Measurements from ENCODE around the gene NTM.

Gene NTM

DNA sequence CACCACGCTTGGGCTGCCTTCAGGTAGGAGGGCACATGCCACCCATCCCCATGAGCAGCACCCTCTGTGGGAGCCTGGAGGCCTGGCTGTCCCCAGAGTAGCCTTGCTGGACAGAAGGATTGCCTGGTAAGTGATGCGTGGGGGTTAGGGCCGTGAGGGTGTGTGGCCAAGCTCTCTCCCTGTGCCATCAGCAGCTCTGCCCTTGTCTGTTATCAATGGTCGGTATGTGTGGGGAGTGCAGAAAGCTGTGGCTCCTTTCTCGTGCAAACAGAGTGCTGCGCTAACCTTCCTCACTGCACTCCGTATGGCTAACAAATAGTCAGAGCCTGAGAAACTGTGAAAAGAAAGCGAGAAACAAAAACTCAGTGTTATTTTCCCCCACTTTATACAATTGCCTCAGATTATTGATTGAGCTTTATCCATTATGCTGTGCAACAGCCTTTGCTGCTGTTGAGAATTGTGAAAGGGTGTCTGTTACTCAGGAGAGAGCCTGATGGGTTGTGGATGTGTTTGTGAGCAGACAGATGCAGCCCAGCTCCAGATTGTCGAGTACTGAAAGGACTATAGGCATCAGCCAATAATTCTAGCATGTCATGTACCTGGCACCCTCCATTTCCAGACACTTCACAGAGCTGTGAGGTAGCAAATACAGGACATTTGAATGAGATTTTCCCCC is 432.2 kb downstream of the NTM start:
- no peak for DNase-seq

DNA sequence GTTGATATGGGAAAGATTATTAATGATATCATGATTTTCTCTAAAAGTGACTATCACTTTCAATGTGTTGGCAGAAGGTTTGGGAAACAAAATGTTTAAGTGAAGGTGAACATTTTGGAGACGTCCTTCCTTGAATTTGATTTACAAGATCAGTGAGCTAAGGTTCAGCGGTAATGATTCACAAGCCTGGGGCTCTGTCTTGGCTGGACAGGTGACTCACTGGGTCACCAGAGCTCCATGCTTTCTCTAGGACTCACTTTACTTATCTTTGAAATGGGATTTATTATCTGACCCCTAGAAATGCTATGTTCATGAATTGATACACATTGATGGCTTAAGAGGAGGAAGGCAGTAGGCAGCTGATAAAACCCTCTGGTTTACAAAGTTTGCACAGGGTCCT is 437.5 kb downstream of the NTM start:
- no peak for DNase-seq

DNA sequence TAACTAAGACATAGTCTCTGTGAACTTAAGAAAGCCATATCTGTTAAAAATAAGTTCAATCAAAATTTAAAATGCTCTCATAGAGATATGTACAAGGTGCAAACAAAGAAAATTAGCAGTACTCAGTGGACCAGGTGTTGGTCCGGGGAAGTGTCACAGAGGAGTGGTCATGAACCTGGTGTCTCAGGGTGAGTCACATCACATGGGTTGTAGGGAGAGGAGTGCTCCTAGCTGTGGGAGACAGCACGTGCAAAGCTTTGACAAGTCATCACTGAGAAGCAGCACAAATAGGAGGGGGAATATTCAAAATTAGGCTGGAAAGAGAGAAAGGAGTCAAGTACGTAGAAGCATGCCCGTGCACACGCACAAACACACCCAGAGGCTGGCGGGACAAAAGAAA is 438.1 kb downstream of the NTM start:
- no peak for DNase-seq

DNA sequence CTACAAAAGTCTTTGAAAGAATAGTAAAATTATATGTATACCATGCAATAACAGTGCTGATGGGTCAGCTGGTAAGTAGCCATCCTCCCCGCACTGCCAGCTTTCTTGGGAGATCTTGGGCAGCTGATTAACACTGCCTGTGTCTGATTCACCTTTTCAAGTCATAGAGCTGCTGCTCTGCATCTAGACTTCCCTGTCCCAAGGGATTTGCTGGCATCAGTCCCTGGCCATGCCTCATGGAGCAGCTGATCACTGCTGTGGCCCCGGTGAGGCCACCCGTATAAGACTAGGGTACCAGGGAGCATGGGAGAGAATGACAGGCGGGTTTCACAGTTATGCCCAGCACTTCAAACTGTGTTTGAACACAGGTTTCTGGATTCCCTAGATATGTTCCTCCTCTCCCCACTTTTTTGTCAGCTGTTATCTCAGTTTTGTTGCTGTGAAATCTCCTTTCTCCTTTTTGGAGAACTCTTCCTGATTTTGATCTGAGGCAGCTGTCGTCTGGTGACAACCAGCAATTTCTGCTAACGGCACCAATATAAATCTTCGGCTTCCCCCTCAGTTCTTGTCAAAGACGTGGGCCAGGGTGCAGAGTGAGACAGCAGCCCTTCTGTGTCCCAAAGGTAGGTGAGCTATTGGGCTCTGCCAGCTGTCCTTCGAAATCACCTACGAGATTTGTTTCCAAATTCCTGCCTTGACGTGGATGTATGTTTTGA is 438.9 kb downstream of the NTM start:
- DNase-seq, result no peak

DNA sequence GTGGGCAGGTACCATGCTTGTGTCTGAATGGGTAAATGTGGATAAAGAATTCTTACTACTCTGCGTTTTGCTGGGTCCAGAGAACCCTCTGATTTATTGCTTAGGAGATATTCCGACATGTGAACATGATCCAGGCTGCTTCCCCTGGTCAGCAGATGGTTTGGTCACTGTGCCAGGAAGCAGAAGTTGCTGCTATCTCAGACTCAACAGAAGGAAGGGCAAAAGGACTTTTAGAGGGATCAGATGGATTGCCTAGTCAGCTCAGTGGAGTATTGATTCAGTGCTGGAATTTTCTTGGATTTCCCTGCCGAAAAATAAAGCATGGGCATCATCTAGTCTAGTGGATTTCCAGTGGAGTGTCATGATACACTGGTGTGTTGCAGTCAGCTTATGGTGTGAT is 440.1 kb downstream of the NTM start:
- DNase-seq, result no peak

DNA sequence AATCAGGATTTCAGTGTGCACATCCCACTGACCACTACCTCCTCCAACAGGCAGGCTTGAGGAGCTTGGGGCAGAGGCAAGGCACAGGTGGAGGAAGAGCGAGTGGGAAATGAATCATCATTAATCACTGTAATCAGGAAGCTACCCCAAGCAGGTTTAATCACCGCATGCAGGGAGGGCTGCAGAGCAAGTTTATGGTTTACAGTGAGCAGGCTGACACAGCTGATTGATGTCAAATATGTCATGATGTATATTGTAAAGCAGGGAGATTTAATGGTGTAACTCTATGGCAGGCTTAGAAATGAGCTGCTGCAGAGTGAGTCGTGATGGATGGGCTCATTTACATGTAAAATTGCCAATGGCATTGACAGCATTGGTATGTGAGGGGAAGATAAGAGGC is 441.0 kb downstream of the NTM start:
- no peak for DNase-seq

DNA sequence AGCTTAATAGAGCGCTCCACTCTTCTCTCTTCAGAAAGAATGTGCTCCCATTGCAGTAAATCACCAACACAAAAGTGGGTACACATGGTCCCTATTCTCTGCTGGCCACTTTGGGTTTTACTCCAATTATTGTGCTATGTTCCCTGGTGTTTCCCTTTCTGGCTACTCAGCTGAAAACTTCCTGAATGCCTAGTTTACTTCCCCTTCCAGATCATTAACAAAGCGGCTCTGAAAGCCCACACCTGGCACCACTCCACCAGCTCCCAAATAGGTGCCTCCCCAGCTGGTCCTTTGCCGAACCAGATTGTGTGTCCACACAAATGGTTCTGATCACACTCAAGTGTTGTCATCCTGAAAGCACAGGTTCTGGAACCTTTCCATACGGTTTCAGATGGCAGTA is 443.7 kb downstream of the NTM start:
- no peak for DNase-seq

DNA sequence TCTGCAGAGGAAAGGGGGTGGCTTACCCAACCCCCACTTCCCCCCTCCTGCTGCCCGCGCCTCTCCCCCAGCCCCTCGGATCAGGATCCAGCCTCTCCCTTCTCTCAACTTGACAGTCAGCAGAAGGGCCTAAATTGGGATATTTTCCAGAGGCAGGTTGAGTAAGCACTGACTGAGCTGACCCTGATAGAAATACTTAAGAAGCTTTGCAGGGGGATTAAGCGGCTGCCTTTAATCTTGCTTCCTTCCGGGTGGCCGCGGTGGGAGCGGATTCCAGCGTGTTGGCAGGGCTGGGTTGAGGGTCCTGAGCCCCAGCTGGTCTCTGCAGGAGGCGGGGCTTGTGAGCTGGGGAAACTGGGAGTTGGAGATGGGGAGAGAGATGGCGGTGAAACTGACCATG is 445.2 kb downstream of the NTM start:
- no peak for DNase-seq

DNA sequence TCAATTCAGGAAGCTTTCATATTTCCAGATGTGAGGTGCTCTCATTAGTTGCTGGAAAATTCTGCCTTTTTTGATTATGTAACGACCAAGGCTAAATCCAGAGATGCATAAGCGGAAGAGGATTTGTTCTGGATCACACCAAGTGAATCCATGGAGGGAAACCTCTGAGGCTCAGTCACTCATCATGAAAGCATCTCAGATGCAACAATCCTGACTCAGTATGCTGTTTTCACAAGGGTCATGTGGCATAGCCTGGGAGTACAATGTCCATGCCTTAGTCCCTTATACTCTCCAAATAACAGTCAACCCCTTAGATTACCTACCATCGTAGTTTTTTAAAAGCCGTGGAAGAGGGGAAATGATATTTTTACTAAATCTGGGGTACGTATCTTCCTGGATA is 445.6 kb downstream of the NTM start:
- no peak for DNase-seq

DNA sequence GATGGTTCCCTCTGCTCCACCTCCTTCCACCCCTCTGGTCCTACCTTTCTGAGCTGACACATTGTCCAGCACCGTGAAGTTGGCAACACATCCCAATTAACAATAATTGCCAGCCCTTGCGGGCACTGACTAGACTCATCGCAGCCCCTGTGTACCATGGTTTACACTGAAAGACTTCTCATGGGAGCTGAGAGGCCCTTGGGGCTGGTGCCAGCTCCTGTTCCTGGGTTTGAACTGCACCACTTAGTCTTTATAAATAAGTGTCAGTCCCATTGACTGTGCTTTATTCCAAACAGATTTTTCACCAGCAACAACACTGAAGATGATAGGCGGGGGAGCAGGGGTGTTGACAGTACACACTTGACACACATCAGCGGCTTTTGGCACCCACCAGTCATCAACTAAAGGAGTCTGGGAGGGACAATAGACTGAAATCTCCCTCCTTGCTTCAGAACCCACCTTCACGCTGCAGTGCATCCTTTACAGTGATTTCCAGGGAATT is 447.3 kb downstream of the NTM start:
- no peak for DNase-seq

DNA sequence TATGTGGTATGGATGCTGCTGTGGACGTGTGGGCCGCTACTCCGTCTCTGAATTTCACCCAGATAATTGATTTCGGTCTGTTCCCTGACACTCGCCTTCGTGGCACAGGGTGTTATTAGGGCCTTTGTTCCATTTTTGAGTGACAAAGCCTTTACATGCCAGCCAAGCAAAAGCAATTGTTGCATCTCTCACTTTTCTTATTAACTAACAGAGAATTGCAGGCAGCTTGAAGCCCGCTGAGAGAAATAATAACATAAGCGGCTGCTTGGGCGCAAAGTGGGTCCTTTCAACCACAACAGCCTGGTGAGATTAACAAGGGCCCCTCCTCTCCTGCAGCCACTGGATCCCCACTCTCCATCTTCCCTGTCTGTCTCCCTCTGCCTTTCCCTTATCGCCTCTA is 449.4 kb downstream of the NTM start:
- DNase-seq, result no peak

DNA sequence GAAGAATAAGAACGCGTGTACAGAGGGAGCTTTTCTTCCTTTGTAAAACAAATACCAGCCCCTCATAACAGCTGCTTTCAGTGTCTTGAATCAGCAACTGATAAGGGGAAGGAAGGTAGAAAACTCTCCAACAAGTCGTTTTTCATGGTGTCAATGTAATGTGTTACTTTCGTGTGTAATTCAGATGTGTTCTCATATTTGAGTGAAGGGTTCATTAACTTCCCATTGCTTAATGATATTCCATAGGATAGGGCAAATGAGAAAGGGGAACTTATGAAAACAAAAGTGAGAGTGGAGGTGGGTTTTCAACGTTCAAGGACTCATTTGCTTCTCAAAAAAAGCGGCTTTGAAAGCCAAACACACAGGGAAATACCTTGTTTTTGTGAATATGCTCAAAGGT is 452.1 kb downstream of the NTM start:
- DNase-seq, result no peak

DNA sequence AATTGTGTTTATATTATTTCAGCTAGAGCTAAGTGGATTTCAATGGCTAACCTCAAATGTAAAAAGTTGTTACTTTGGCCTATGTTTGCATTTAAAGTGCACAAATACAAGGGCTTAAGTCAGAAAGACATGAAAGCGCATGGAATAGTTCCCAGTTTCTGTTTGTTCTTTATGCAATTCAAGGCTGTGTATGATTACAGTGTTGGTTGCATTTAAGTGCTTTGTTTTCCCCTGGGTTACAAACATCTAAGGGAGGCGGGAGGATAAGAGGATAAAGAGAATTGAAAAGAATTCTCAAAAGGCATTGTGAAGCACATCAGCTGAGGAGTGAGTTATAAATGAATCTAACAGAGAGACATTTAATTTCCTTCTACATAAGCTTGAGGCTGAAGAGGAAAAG is 453.4 kb downstream of the NTM start:
- DNase-seq, result no peak

DNA sequence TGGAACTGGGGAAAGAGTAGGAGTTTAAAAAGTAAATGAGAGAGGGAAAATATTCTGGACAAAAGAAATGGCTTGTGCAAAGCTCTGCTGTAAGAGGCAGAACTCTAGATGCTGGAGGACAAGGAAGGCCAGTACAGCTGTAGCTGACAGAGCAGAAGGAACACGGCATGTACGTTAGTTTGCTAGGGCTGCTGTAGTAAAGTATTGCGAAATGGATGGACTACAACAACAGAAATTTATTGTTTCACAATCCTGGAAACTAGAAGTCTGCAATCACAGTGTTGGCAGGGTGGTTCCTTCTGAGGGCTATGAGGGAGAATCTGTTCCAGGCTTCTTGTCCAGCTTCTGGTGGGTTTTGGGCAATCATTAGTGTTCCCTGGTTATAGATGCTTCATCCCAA is 454.4 kb downstream of the NTM start:
- no peak for DNase-seq

DNA sequence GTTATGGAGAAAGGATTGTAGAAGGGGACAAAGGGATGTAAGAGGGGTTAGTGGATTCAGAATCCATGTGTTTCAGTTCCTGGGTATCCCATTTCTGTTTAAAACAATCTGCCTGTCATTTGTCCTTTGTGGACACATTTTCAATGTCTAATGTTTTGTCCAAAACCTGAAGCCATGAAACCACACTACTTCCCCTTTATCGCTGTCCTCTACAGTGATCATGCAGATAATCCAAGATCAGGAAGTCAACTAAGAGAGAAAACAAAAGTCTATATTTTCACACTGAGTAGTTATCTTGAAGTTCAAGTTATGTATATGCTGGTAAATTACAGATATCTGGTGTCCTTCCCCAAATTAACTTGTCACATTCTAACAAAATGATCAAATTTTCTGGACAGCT is 457.0 kb downstream of the NTM start:
- DNase-seq, result no peak

DNA sequence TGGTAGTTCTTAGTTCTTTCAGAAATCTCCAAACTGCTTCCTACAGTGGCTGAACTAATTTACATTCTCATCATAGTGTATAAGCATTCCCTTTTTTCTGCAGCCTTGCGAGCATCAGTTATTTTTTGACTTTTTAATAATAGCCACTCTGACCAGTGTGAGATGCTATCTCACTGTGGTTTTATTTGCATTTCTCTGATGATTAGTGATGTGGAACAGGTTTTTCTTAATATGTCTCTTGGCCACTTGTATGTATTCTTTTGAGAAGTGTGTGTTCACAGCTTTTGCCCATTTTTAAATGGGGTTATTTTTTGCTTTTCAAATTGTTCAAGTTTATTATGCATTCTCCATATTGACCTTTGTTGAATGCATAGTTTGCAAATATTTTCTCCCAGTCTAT is 459.3 kb downstream of the NTM start:
- no peak for DNase-seq

DNA sequence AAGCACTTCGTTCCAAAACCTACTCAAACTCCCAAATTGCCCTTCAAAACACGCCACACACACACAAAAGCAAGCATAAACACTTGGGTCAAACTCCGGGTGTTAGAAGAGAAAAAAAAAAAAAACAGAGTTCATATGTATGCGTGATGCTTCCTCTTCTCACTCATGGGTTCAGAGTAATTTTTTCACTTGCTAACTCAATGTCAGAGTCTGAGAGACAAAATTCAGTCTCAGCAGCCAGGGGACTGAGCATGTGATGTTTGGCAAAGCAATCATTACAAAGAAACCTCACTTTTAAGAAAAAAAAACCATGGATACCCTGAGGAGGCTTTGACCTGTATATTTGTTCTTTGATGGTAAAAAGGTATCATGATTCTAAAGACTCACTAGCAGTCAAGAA is 461.7 kb downstream of the NTM start:
- DNase-seq, result no peak

DNA sequence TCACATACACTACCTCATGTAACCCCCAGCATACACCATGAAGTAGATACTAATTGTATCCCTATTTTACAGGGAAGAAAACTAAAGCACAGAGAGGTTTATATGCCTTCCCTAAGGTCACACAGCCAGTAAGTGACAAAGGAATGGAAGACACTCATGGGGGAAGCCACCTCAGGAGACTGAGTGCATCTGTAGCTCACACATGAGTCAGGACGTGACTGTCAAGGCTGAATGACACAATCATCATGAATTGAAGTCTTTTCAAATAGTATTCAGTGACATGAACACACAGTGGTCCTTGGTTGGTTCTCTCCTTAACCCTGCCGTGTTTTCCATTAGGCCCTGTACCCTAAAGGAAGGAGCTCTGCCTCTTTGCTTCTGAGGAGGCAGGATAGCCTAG is 463.0 kb downstream of the NTM start:
- no peak for DNase-seq

DNA sequence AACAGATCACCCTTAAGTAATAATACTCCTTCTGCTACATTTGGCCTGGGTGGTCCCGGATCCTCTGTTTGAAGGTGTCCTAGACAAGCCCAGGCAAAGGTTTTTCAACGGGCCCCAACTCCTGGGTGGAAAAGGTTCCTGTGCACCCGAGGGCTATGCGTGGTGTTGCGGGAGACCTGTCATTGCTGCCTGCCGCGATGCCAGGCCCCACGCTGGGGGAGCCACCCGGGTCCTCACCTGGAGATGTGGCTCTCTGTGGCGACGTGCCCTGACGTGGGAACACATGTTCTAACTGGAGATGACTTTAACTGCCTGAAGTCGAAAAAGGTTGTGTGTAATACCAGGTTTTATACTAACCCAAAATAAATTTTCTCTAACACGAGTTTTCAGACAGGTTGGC is 467.1 kb downstream of the NTM start:
- DNase-seq, result no peak

DNA sequence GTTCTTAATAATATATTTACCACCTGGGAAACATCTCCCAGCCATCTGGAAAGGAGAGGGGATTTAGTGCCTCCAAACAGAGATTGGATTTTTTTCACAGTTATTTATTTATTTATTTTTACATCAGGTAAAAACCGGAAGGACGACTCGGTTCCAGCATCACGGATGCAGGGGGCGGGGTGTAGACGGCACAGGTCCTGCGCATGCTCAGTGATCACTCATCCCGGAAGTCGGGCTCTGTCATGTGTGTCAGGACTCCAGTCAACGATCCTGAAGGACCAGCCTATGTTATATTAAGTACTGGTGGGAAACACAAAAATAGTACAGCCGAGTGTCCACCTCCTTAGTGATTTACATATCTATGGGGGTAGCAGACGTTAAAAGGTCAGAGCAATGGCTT is 467.6 kb downstream of the NTM start:
- DNase-seq, result no peak

DNA sequence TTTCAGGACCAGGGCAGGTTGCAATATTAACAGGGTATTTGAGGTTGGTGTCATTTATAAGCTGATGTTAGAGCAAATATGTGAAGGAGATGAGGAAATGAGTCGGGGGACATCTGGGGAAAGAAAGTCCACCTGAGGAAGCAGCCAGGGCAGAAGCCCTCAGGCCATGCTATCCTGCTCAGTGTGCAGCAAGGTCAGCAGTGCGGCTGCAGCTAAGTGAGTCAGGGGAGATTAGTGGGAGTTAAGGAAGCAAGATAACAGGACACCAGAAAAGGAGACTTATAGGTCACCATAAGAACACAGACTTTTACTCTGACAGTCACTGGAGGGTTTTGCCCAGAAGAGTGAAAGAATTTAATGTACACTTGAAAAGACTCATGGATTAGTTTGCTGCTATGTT is 468.9 kb downstream of the NTM start:
- DNase-seq, result no peak

DNA sequence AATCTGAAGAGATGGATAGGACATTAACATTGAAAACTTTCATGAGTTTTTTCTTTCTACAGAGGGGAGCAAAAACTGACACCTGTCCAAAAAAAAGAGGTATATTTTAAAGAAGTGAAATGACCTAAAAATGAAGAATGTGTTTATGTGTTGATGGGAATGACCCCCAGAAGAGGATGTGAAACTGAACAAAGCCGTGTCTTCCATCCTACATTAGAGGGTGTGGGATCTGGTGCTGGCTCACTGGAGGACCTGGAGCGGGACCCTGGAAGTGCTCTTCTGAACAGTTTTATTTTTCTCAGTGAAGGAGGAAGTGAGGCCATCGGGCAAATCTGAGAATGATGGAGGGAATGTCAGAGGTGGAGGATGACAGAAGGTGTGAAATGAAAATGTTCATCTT is 470.1 kb downstream of the NTM start:
- no peak for DNase-seq

DNA sequence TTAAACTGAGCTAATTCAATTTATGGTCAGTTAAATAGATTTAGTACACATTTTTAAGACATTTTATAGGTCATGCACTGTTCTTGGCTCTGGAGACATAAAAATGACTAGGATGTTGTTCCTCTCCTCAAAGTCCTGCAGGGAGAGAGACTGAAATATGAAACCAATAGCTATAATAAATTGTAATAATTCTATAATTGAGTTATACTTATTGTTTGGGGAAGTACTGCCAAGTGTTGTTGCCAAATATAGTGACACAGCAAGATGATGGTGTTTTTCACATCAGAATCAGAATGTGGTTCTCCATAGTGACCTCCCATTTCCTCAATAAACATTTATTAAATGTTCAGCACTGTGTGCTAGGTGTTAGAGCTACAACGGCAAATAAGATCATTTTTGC is 470.6 kb downstream of the NTM start:
- no peak for DNase-seq

DNA sequence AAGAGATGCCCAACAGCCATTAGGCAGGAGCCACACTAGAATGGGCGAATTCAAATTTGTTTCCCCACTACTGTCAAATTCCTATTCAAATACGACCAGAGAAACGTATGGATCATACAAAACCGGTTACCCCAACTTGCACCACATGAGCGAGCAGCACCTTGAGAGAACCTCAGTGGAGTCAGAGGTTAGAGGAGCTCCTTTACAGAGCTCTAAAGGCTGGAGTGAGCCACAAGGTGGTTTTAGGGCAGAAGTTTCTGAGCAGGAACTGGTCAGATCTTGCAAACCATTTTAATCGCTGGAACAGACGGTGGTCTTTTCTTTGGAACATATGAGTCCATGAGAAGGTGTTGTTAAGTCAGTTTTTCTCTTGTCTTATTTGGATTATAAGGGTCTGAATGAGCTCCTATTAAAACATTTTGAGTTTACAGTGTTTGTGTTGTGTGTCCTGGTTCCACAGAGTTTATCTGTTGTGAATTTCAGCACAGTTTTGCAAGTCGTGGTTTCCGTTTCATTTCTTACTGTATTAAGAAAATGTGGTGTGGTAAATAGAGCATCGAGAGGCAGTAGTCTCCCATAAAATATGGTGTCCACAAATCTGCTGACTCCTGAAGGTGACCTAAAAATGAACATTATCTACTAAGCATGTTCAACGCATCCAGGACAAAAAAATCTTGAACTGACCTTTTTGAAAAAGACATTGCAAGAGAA is 471.7 kb downstream of the NTM start:
- DNase-seq, result no peak
